GM19240 (cell line): ENCODE results near the gene TPP1.

ENCODE experiments used
- DNase-seq: peaks from one replicate; pipeline ENCODE4 v3.0.0; 2011; ENCODE audit warnings: low spot score; ENCODE audit not compliant: insufficient read length

Gene TPP1

DNA sequence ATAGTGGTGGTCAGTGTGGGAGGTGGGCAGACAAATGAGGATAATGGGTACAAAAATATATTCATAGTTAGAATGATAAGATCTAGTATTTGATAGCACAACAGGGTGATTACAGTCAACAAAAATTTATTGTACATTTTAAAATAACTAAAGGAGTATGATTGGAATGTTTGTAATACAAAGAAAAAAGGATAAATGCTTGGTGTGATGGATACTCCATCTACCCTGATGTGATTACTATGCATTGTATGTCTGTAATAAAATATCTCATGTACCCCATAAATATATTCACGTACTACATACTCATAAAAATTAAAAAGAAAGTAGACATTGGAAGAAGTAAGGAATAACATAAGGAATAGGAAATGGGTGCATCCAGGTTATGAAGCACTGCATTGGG, 31.2 kb downstream of the TPP1 start:
- DNase-seq, result no peak

DNA sequence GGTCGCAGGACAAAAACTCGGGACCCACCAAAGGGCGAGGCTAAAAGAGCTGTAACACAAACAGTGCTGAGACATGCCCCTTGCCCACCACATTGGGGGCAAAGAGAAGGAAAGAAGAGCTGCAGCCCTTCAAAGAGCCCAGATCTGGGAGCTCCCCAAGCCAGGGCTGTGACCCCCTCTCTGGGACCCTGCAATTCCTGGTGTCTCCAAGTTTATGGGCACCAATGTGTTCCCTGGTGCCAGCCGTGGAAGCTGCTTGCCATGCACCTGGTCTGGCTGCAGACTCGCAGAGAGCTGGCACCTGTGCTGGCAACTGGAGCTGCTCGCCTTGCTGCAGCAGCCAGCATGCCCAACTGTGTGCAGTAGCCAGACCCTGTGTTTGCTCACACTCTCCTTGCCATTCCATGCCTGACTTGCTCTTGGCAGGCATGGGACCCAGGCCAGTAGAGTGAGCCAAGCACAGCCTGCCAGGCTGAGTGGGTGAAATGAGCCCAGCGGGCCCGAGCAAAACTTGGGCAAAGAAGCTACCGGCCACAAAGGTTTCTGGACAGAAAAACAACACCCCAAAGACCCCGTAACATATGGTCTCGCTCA, 31.8 kb downstream of the TPP1 start:
- DNase-seq, result no peak

DNA sequence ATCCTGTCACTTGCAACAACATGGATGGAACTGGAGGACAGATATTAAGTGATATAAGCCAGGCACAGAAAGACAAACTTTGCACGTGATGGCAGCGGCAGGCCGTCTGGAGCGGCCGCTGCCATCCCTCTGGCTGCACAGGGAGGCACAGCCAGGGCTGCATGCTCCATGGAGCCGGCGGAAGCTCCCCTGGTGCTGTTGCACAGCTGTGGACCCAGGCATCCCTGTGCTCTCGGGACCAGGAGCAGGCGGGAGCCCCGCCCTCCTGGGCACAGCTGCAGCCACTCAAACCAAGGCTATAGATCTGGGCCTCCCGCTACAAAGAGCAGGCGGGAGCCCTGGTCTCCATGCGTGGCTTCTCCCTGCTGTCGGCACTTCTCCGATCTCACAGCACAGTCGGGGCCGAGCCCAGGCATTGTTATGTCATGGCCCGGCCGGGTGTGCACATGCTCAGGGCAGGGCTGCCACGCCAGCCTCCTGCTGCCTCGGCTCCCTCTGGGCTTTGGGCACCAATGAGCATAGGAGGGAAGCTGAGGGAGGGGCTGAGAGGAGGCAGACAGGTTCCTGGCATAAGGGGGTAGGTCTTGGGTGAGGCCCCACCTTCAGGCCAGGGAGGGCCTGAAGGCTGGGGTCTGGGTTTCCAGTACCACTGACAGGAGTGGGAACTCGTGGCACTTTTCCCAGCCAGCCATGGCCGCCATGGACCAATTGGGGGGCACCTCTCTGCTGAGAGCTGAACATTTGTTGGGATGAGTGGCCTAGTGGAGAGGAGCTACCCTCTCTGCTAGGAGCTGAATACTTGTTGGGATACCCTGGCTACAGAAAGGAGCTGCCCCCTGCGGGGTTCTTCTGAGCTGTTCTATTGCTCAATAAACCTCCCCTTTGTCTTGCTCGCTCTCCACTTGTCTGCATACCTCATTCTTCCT, 32.5 kb downstream of the TPP1 start:
- DNase-seq, result no peak

- DNase-seq, result no peak
These were observed 34.7 kb downstream of the TPP1 start for GRCh38 chr11:6584528-6584927.

DNA sequence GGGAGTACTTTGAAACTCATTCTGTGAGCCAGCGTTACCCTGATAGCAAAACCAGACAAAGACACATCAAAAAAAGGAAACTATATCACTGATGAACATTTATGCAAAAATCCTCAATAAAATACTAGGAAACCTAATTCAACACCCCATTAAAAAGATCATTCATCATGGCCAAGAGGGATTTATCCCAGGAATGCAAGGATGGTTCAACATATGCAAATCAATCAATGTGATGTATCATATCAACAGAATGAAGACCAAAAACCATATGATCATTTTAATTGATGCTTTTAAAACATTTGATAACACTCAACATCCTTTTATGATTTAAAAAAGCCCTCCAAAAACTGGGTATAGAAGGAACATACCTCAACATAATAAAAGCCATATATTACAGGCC, 35.6 kb downstream of the TPP1 start:
- no peak for DNase-seq

- no peak for DNase-seq
These were observed 39.5 kb downstream of the TPP1 start for GRCh38 chr11:6579681-6580080.

DNA sequence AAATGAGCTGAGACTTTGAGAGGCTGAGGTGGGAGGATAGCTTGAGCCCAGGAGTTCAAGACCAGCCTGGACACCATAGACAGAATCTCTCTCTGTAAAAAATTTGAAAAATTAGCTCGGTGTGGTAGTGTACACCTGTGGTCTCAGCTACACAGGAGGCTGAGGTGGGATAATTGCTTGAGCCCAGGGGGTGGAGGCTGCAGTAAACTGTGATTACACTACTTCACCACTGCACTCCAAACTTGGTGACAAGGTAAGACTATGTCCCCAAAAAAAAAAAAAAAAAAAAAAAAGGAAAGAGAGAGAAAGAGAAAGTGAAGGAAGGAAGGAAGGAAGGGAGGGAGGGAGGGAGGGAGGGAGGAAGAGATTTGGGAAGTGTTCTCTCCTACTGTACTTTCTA, 41.1 kb downstream of the TPP1 start:
- DNase-seq, result no peak

- no peak for DNase-seq
These were observed 42.5 kb downstream of the TPP1 start for GRCh38 chr11:6576471-6577373.

DNA sequence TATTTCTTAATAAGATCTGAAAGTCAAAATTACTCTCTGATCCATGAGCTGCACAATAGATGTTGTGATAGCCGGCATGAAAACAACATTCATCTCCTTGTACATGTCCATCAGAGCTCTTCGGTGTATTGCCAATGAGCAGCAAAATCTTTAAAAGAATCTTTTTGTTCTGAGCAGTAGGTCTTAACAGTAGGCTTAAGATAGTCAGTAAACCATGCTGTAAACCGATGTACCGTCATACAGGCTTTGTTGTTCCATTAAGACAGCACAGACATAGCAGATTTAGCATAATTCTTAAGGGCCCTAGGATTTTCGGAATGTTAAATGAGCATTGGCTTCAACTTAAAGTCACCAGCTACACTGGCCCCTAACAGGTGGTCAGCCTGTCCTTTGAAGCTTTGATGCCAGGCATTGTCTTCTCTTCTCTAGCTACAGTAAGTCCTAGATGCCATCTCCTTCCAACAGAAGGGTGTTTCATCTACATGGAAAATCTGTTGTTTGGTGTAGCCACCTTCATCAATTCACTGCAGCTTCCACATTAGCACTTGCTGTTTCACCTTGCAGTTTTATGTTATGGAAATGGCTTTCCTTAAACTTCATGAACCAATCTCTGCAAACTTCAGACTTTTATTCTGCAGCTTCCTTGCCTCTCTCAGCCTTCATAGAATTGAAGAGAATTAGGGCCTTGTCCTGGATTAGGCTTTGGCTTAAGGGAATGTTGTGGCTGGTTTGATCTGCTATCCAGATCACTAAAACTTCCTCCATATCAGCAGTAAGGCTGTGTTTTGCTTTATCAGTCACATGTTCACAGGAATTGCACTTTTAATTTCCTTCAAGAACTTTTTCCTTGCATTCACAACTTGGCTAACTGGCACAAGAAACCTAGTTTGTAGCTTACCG, 44.2 kb downstream of the TPP1 start:
- no peak for DNase-seq

GRCh38 chr11:6572215-6572614, 47.0 kb downstream of the TPP1 start:
- DNase-seq, result no peak

DNA sequence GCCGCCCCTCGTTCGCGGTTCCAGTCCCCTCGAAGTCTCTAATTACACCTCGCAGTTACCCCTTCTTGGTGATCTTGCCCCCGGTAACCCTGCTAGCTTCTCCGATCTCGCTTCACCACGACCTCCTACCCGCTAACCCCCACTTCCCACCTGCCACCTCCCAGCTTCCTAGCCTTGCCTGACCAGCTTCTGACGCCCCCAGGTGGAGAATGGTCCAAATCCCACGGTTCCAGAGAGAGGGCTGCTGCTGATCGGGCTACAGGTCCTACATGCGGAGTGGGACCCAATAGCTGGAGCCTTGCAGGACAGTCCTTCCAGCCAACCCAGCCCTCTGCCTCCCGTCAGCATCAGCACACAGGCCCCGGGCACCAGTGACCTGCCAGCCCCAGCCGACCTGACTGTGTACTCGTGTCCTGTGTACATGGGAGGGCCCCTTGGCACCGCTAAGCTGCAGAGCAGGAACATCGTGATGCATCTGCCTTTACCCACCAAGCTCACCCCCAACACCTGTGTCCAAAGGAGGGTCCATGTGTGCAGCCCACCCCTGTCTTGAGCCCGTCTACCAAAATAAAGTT, 47.7 kb downstream of the TPP1 start:
- DNase-seq, result no peak

DNA sequence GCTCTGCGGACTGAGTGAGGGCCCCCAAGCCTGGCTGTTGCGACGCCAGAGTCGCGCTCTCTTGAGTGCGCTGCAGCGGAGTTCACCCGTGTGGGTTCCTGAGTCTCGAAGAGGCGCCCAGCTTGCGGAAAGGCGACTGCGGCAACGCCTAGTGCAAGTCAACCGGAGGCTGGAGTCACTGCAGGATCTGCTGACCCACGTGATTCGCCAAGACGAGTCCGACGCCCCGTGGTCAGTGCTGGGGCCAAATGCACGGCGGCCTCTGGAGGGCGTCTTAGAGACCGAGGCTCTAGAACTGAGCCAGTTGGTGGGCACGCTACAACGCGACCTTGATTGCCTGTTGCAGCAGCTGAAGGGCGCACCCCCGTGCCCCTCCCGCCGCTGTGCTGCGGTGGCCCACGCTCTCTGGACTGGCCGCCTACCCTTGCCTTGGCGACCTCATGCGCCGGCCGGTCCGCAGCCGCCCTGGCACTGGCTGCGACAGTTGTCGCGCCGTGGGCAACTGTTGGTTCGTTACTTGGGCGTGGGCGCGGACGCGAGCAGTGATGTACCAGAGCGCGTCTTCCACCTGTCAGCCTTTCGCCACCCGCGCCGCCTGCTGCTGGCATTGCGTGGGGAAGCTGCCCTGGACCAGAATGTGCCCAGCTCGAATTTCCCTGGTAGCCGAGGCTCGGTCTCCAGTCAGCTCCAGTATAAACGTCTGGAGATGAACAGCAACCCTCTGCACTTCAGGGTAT, 48.4 kb downstream of the TPP1 start:
- no peak for DNase-seq

DNA sequence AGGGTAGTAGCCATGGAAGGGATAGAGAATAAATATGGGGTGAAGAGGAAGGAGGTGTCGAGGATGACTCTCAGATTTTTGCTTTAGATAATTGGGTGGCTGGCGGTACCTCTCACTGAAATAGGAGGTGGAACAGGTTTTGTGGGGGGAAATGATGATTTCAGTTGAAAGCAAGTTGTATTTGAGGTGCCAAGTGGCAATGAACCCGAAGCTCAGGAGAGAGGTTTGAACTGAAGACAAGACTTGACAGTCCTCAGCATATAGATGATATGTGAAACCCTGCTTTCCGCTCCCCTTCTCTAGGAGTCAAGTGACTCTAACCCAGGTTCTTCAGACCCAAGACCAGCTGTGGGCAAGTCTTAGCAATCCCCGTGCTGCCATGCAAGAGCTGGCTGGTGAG, 49.5 kb downstream of the TPP1 start:
- DNase-seq, result no peak

DNA sequence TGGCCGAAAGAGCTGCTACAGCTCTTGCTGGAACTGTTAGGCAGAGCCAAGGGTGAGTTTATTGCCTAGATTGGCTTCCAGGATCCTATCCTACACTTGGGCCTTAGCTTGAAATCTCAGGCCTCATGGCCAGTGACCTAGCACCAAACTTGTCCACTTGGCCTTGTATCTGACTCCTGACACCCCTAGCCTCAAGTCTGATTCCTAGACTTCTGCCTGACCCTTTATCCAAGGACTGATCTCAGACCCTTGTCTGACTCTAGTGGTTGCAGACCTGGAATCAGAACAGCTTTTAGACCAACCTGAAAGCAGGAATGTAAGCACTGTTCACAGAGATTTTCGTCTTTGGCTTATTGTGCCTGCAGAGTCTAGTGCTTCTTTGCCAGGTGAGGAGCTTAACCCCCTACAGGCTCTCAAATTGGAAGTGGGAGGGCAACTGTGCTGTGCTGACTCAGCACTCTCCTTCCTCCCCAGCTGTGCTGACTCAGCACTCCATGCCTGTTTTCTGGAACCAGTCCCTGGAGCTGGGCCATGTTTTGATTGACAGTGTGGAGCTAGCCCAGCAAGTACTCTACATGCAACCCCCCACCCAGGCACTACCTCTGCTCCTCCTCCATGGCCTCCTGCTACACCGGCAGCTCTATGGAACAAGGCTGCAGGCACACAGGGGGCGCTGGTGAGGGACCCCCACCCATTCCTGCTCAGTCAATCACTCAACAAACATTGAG, 50.9 kb downstream of the TPP1 start:
- DNase-seq, result no peak

DNA sequence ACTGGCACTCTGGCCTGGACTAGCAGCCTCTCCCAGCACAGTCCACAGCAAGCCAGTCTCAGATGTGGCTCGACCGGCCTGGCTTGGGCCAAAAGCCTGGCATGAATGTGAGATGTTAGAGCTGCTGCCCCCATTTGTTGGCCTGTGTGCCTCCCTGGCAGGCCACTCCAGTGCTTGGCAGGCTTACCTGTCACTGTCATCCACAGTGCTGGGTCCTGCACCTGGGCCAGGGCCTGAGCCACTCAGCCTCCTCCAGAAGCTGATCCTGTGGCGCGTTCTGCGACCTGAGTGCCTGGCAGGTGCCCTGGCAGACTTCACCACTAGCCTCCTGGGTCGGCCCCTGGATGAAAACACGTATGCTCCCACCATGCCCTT, 51.9 kb downstream of the TPP1 start:
- no peak for DNase-seq

GRCh38 chr11:6566704-6567370, 52.4 kb downstream of the TPP1 start:
- DNase-seq, result no peak

DNA sequence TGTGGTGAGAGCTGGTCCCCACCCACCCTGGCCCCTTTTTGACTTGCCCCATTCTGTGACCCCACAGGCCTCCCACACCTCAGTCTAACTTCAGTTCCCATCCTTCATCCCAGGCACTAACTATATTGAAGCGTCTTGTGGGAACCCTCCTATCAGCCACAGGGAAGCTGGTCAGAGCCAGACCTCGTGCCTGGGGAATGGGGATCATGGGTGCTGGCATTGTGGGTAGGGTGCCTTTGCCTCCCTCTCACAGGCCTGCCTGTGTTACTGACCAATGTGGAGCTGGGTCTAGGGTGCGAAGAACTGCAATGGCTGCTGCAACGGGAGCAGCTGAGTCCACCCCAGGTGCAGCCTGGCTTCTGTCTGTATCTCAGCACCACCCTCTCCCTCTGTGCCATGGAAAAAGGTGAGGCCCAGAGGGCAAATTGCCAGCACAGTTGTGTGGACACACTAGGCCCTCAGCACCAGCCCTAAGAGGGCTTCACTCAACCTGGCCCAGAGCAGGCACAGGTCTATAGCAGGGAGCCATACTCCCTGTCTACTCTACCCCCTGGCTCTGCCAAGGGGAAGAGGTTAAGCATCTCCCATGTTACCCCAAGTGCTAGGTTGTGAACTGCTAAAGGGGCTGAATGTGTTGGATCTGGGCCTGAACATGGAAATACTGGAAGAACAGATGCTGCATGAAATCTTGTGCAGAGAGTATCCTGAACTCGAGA, 53.1 kb downstream of the TPP1 start:
- no peak for DNase-seq

GRCh38 chr11:6565325-6565724, 53.9 kb downstream of the TPP1 start:
- no peak for DNase-seq
